ENCODE results near the gene DENND1B.
"Not testable (repeated sequence)": the region's sequence is repeated elsewhere in the genome, so short reads cannot be mapped to it uniquely, and the experiment has no call there.

DENND1B gene

GRCh38 chr1:197740992-197741391 is 34.3 kb downstream of the DENND1B start:
- DNase-seq, result no peak

- DNase-seq, result no peak
Observed at GRCh38 chr1:197738927-197739326, 36.4 kb downstream of the DENND1B start.

- DNase-seq, result no peak
Observed at GRCh38 chr1:197737916-197738315, 37.4 kb downstream of the DENND1B start.

- DNase-seq, result no peak
Observed at GRCh38 chr1:197736685-197737084, 38.6 kb downstream of the DENND1B start.

- DNase-seq, result no peak
Observed at GRCh38 chr1:197735461-197735860, 39.8 kb downstream of the DENND1B start.

- DNase-seq, result no peak
Observed at GRCh38 chr1:197733324-197733723, 42.0 kb downstream of the DENND1B start.

GRCh38 chr1:197732187-197732586 is 43.1 kb downstream of the DENND1B start:
- no peak for DNase-seq

- no peak for DNase-seq
Observed at GRCh38 chr1:197731449-197731848, 43.8 kb downstream of the DENND1B start.

GRCh38 chr1:197725976-197726375 is 49.3 kb downstream of the DENND1B start:
- no peak for DNase-seq

GRCh38 chr1:197725044-197725443 is 50.2 kb downstream of the DENND1B start:
- no peak for DNase-seq

- no peak for DNase-seq
Observed at GRCh38 chr1:197715806-197716205, 59.5 kb downstream of the DENND1B start.

- DNase-seq, result no peak
Observed at GRCh38 chr1:197706601-197707000, 68.7 kb downstream of the DENND1B start.

- DNase-seq, result no peak
Observed at GRCh38 chr1:197705941-197706340, 69.3 kb downstream of the DENND1B start.

- DNase-seq, result not testable (repeated sequence)
Observed at GRCh38 chr1:197700688-197701087, 74.6 kb downstream of the DENND1B start.

- no peak for DNase-seq
Observed at GRCh38 chr1:197696372-197696771, 78.9 kb downstream of the DENND1B start.

- DNase-seq, result no peak
Observed at GRCh38 chr1:197695961-197696360, 79.3 kb downstream of the DENND1B start.

- no peak for DNase-seq
Observed at GRCh38 chr1:197692965-197693364, 82.3 kb downstream of the DENND1B start.

GRCh38 chr1:197691816-197692215 is 83.5 kb downstream of the DENND1B start:
- DNase-seq, result no peak

GRCh38 chr1:197690074-197690473 is 85.2 kb downstream of the DENND1B start:
- DNase-seq, result no peak

- DNase-seq, result no peak
Observed at GRCh38 chr1:197688233-197688632, 87.0 kb downstream of the DENND1B start.

GRCh38 chr1:197686702-197687355 is 88.5 kb downstream of the DENND1B start:
- DNase-seq, result no peak

- no peak for DNase-seq
Observed at GRCh38 chr1:197686231-197686630, 89.0 kb downstream of the DENND1B start.

- no peak for DNase-seq
Observed at GRCh38 chr1:197685785-197686184, 89.5 kb downstream of the DENND1B start.

GRCh38 chr1:197683895-197684553 is 91.3 kb downstream of the DENND1B start:
- DNase-seq, result no peak

- DNase-seq, result no peak
Observed at GRCh38 chr1:197683280-197683679, 92.0 kb downstream of the DENND1B start.

Data from stimulated activated CD4-positive, alpha-beta T cell treated with anti-CD3 and anti-CD28 coated beads, Interleukin-2, amount 100 ng/mL, for 48 hours (primary cell).